SK-N-SH (cell line): ENCODE measurements around the gene SLC12A5. TPM values are rescaled to one million over a fixed set of nuclear protein-coding genes. Genes with fewer than 3 reads are reported as not detected.

Experiments used
- CTCF ChIA-PET: fragments of 300-600, 350-600 bp; formaldehyde crosslinking; extraction: SDS; loops from one replicate; lab custom pipeline; 2021; lab: Yijun Ruan, JAX
- POLR2A ChIA-PET: fragments of 350-600 bp; sonication (Branson Sonifier 250); formaldehyde crosslinking; extraction: SDS; loops from one replicate; lab custom pipeline; 2020; ENCODE audit warnings: antibody characterized with exemption, inconsistent platforms; lab: Yijun Ruan, JAX
- DNase-seq: peaks from one replicate; pipeline ENCODE4 v3.0.0; 2012
- H2AFZ ChIP-seq: fragments of 200-600 bp; sonication (generic); 2 replicates; pipeline ENCODE4 v1.8.1; 2016; ENCODE audit warnings: antibody characterized with exemption, mild to moderate bottlenecking, low read depth
- H3F3A ChIP-seq: fragments of 200-600 bp; sonication (generic); replicated peaks from 2 replicates; pipeline ENCODE3; 2016; ENCODE audit warnings: antibody characterized with exemption, mild to moderate bottlenecking; ENCODE audit not compliant: insufficient read depth
- H3K27ac ChIP-seq, 2 experiments: fragments of 200-500 bp in 1 of 2; fragments of 200-600 bp in 1 of 2; sonication (Bioruptor generic) in 1 of 2; sonication (generic), shearing (Covaris generic) in 1 of 2; 2 replicates each; pipeline versions ENCODE4 v1.5.1 to v1.6.1; 2014 to 2016; ENCODE audit warnings: low read depth in 2 of 2, inconsistent platforms in 1 of 2, low read length in 1 of 2, mild to moderate bottlenecking in 1 of 2, mixed read lengths in 1 of 2
- H3K27me3 ChIP-seq: fragments of 200-600 bp; sonication (generic), shearing (Covaris generic); 2 replicates; pipeline ENCODE4 v1.6.1; 2016; ENCODE audit warnings: mixed run types; ENCODE audit not compliant: insufficient read depth
- H3K36me3 ChIP-seq, 2 experiments: fragments of 200-500 bp in 1 of 2; fragments of 200-600 bp in 1 of 2; sonication (Bioruptor generic) in 1 of 2; sonication (generic) in 1 of 2; replicated peaks in 1 of 2; 2 replicates each; pipeline versions ENCODE3 to v1.5.1; 2014 to 2016; ENCODE audit warnings: low read length in 1 of 2, mild to moderate bottlenecking in 1 of 2; ENCODE audit not compliant: insufficient read depth in 2 of 2, control insufficient read depth in 1 of 2
- H3K4me1 ChIP-seq, 2 experiments: fragments of 200-500 bp in 1 of 2; fragments of 200-600 bp in 1 of 2; sonication (Bioruptor generic) in 1 of 2; sonication (generic), shearing (Covaris generic) in 1 of 2; 2 replicates each; pipeline versions ENCODE4 v1.5.1 to v1.6.1; 2014 to 2016; ENCODE audit warnings: low read depth in 1 of 2, low read length in 1 of 2, mixed run types in 1 of 2; ENCODE audit not compliant: insufficient read depth in 2 of 2, control insufficient read depth in 1 of 2
- H3K4me2 ChIP-seq: fragments of 200-600 bp; sonication (generic), shearing (Covaris generic); 2 replicates; pipeline ENCODE4 v1.6.1; 2017; ENCODE audit warnings: mixed run types
- H3K4me3 ChIP-seq, 2 experiments: fragments of 200-500 bp in 1 of 2; fragments of 200-600 bp in 1 of 2; sonication (Bioruptor generic) in 1 of 2; sonication (generic), shearing (Covaris generic) in 1 of 2; 2 replicates each; pipeline versions ENCODE4 v1.5.1 to v1.8.1; 2014 to 2016; ENCODE audit warnings: low read depth in 2 of 2, inconsistent platforms in 1 of 2, low read length in 1 of 2, mild to moderate bottlenecking in 1 of 2, mixed read lengths in 1 of 2, moderate library complexity in 1 of 2
- H3K79me2 ChIP-seq: fragments of 200-600 bp; sonication (generic); 2 replicates; pipeline ENCODE4 v1.8.1; 2017; ENCODE audit warnings: mild to moderate bottlenecking; ENCODE audit not compliant: insufficient read depth
- H3K9ac ChIP-seq: fragments of 200-600 bp; sonication (generic); 2 replicates; pipeline ENCODE4 v1.6.1; 2017; ENCODE audit warnings: mixed run types
- H3K9me2 ChIP-seq: fragments of 200-600 bp; sonication (generic); 2 replicates; pipeline ENCODE4 v1.6.1; 2017; ENCODE audit warnings: mixed run types
- H3K9me3 ChIP-seq: fragments of 200-600 bp; sonication (generic); 2 replicates; pipeline ENCODE4 v1.6.1; 2017; ENCODE audit warnings: mixed run types, mild to moderate bottlenecking, moderate library complexity
- H4K20me1 ChIP-seq: fragments of 200-600 bp; sonication (generic); 2 replicates; pipeline ENCODE4 v1.6.1; 2017; ENCODE audit warnings: mild to moderate bottlenecking, mixed run types; ENCODE audit not compliant: insufficient read depth
- ELF1 ChIP-seq: IDR thresholded peaks from 2 replicates; pipeline ENCODE4 v1.4.0; 2012
- EP300 ChIP-seq, 2 experiments: IDR thresholded peaks; 2 replicates each; pipeline versions ENCODE4 v1.4.0 to v1.6.1; 2012; ENCODE audit warnings: borderline replicate concordance in 1 of 2, low read depth in 1 of 2, low read length in 1 of 2
- EZH2phosphoT487 ChIP-seq: fragments of 200-600 bp; sonication (generic); IDR thresholded peaks from 2 replicates; pipeline ENCODE4 v1.6.1; 2017; ENCODE audit warnings: low read depth, mixed run types, mild to moderate bottlenecking, antibody characterized with exemption, moderate library complexity, borderline replicate concordance
- FOSL2 ChIP-seq: IDR thresholded peaks from 2 replicates; pipeline ENCODE4 v1.4.0; 2012; ENCODE audit warnings: low read depth, mild to moderate bottlenecking, moderate library complexity, borderline replicate concordance
- MAX ChIP-seq: IDR thresholded peaks from 2 replicates; pipeline ENCODE4 v1.4.0; 2012; ENCODE audit warnings: low read depth
- MXI1 ChIP-seq: IDR thresholded peaks from 2 replicates; pipeline ENCODE4 v1.6.1; 2012; ENCODE audit warnings: mild to moderate bottlenecking, low read depth, low read length, improper control_type of control experiment
- RAD21 ChIP-seq: IDR thresholded peaks from 2 replicates; pipeline ENCODE4 v1.6.1; 2012; ENCODE audit warnings: mild to moderate bottlenecking, low read length
- RXRA ChIP-seq: IDR thresholded peaks from 2 replicates; pipeline ENCODE4 v1.4.0; 2012; ENCODE audit warnings: low read depth, mild to moderate bottlenecking, borderline replicate concordance
- SIN3A ChIP-seq: IDR thresholded peaks from 2 replicates; pipeline ENCODE4 v1.6.1; 2012; ENCODE audit warnings: low read depth, mild to moderate bottlenecking, low read length, moderate library complexity, borderline replicate concordance
- TAF1 ChIP-seq: IDR thresholded peaks from 2 replicates; pipeline ENCODE4 v1.6.1; 2012; ENCODE audit warnings: low read depth, mild to moderate bottlenecking, low read length, moderate library complexity, borderline replicate concordance
- TCF12 ChIP-seq: IDR thresholded peaks from 2 replicates; pipeline ENCODE4 v1.4.0; 2012
- USF1 ChIP-seq: IDR thresholded peaks from 2 replicates; pipeline ENCODE4 v1.4.0; 2012; ENCODE audit warnings: low read depth, borderline replicate concordance
- YY1 ChIP-seq: IDR thresholded peaks from 2 replicates; pipeline ENCODE4 v1.4.0; 2012; ENCODE audit warnings: low read depth, mild to moderate bottlenecking
- WGBS: methylation state at CpG from one replicate; pipeline ENCODE4 v1.1.6; 2017; ENCODE audit warnings: low lambda C conversion rate; 5-methylcytosine and 5-hydroxymethylcytosine counted together
- polyA plus RNA-seq, 3 experiments: library from polyadenylated mRNA; depleted of rRNA; stranded (reverse); fragments of >200 nt; gene quantifications; 2 replicates each; pipeline ENCODE4 v1.2.3, GENCODE V29; 2012
- TF ChIP-seq, protein P1 (sequence below): fragments of 150-350 bp; IDR thresholded peaks from 2 replicates; pipeline ENCODE4 v1.6.1; 2017; ENCODE audit warnings: antibody characterized with exemption, low read length, low read depth, borderline replicate concordance
- TF ChIP-seq, protein P2 (sequence below): fragments of 150-350 bp; IDR thresholded peaks from 2 replicates; pipeline ENCODE4 v1.6.1; 2016; ENCODE audit warnings: mild to moderate bottlenecking, low read depth, low read length
- TF ChIP-seq, protein P3 (sequence below): IDR thresholded peaks from 2 replicates; pipeline ENCODE4 v1.4.0; 2012; ENCODE audit warnings: low read depth, borderline replicate concordance
- TF ChIP-seq, protein P4 (sequence below): fragments of 200-600 bp; sonication (generic); IDR thresholded peaks from 2 replicates; pipeline ENCODE4 v1.6.1; 2017; ENCODE audit warnings: antibody characterized with exemption, mild to moderate bottlenecking, moderate library complexity

SLC12A5 gene
- polyA plus RNA-seq, 1 of the 3 experiments (the other 2 are of a cell fraction): 19.9 TPM

- Histone ChIP-seq H3K36me3 (no peaks in the 10 kb centered on the region), H4K20me1 (no peaks in the 10 kb centered on the region), H3K9me2 (no peaks in the 10 kb centered on the region), H3K4me3 (no peak overlapping the region), H3K27ac (no peak overlapping the region), H3K4me1 (peaks cover 0 to 6% of the 10 kb centered on the region in 2 experiments; a peak in 1 of 4 replicates), H3K79me2 (no peaks in the 10 kb centered on the region), H3F3A (no peaks in the 10 kb centered on the region), H3K27me3 (no peaks in the 10 kb centered on the region), H3K9me3 (no peaks in the 10 kb centered on the region), H3K9ac (no peak overlapping the region), H2AFZ (no peak overlapping the region), H3K4me2 (no peak overlapping the region)
- POLR2A ChIA-PET: no interaction called here
- TF ChIP-seq YY1: no peak
- TF ChIP-seq FOSL2: no peak
- TF ChIP-seq SIN3A: no peak
- TF ChIP-seq, protein P1, sequence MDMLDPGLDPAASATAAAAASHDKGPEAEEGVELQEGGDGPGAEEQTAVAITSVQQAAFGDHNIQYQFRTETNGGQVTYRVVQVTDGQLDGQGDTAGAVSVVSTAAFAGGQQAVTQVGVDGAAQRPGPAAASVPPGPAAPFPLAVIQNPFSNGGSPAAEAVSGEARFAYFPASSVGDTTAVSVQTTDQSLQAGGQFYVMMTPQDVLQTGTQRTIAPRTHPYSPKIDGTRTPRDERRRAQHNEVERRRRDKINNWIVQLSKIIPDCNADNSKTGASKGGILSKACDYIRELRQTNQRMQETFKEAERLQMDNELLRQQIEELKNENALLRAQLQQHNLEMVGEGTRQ: no peak
- no peak for TF ChIP-seq EP300 (IDR thresholded peaks at IDR 0.05; ENCODE audit: borderline replicate concordance in 1 of 2, low read depth in 1 of 2, low read length in 1 of 2)
- no peak for TF ChIP-seq EZH2phosphoT487
- TF ChIP-seq TCF12: no peak
- TF ChIP-seq USF1: no peak
- TF ChIP-seq, protein P2, sequence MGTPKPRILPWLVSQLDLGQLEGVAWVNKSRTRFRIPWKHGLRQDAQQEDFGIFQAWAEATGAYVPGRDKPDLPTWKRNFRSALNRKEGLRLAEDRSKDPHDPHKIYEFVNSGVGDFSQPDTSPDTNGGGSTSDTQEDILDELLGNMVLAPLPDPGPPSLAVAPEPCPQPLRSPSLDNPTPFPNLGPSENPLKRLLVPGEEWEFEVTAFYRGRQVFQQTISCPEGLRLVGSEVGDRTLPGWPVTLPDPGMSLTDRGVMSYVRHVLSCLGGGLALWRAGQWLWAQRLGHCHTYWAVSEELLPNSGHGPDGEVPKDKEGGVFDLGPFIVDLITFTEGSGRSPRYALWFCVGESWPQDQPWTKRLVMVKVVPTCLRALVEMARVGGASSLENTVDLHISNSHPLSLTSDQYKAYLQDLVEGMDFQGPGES: no peak
- no peak for TF ChIP-seq RAD21
- no peak for TF ChIP-seq RXRA
- TF ChIP-seq, protein P3, sequence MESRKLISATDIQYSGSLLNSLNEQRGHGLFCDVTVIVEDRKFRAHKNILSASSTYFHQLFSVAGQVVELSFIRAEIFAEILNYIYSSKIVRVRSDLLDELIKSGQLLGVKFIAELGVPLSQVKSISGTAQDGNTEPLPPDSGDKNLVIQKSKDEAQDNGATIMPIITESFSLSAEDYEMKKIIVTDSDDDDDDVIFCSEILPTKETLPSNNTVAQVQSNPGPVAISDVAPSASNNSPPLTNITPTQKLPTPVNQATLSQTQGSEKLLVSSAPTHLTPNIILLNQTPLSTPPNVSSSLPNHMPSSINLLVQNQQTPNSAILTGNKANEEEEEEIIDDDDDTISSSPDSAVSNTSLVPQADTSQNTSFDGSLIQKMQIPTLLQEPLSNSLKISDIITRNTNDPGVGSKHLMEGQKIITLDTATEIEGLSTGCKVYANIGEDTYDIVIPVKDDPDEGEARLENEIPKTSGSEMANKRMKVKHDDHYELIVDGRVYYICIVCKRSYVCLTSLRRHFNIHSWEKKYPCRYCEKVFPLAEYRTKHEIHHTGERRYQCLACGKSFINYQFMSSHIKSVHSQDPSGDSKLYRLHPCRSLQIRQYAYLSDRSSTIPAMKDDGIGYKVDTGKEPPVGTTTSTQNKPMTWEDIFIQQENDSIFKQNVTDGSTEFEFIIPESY: no peak
- no peak for TF ChIP-seq MXI1
- TF ChIP-seq TAF1: no peak
- no peak for TF ChIP-seq MAX
- TF ChIP-seq, protein P4, sequence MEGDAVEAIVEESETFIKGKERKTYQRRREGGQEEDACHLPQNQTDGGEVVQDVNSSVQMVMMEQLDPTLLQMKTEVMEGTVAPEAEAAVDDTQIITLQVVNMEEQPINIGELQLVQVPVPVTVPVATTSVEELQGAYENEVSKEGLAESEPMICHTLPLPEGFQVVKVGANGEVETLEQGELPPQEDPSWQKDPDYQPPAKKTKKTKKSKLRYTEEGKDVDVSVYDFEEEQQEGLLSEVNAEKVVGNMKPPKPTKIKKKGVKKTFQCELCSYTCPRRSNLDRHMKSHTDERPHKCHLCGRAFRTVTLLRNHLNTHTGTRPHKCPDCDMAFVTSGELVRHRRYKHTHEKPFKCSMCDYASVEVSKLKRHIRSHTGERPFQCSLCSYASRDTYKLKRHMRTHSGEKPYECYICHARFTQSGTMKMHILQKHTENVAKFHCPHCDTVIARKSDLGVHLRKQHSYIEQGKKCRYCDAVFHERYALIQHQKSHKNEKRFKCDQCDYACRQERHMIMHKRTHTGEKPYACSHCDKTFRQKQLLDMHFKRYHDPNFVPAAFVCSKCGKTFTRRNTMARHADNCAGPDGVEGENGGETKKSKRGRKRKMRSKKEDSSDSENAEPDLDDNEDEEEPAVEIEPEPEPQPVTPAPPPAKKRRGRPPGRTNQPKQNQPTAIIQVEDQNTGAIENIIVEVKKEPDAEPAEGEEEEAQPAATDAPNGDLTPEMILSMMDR: no peak
- TF ChIP-seq ELF1: no peak
- CTCF ChIA-PET: interaction anchor here (0.8 to 10.1 kb wide), 6 partner anchors 11 to 436 kb away, joined by 3 to 61 read pairs (median 5); no protein-coding TSS in a partner anchor
- 79% methylated on average over 3 of the region's 3 CpGs for WGBS
- no peak for DNase-seq
These were observed 27.0 kb upstream of the SLC12A5 start for GRCh38 chr20:46002008-46002407.
